Activated CD4-positive, alpha-beta memory T cell treated with anti-CD3 and anti-CD28 coated beads, Interleukin-2, amount 10 ng/mL, durations not matched to agents 7 days and 5 days (primary cell): ENCODE measurements around the gene GDF15. TPM values are rescaled to one million over a fixed set of nuclear protein-coding genes. Genes with fewer than 3 reads are reported as not detected.
A peak's percentile ranks its signal among the peaks of the same experiment; 100 is the strongest.
"Not testable (repeated sequence)": the region's sequence is repeated elsewhere in the genome, so short reads cannot be mapped to it uniquely, and the experiment has no call there.

Experiments
- CTCF ChIA-PET: fragments of 350-600 bp; sonication (Branson Sonifier 250); formaldehyde crosslinking; loops from one replicate; lab custom pipeline; 2021; ENCODE audit warnings: antibody characterized with exemption, inconsistent platforms; lab: Charles Lee
- POLR2A ChIA-PET: fragments of 350-600 bp; sonication (Branson Sonifier 250); formaldehyde crosslinking; loops from one replicate; lab custom pipeline; 2021; ENCODE audit warnings: antibody characterized with exemption; lab: Charles Lee
- DNase-seq: peaks from one replicate; pipeline ENCODE4 v3.0.0-alpha.2; 2020
- H3K27ac Mint-ChIP-seq: one replicate; pipeline ENCODE4 v1.8.0; 2021; ENCODE audit warnings: mild to moderate bottlenecking, mixed read lengths
- H3K27me3 Mint-ChIP-seq: one replicate; pipeline ENCODE4 v1.8.0; 2021; ENCODE audit warnings: mixed read lengths
- H3K36me3 Mint-ChIP-seq: one replicate; pipeline ENCODE4 v1.8.0; 2021; ENCODE audit warnings: low read depth, mixed read lengths
- H3K4me1 Mint-ChIP-seq: one replicate; pipeline ENCODE4 v1.8.0; 2021; ENCODE audit warnings: mixed read lengths
- H3K4me3 Mint-ChIP-seq: one replicate; pipeline ENCODE4 v1.8.0; 2021; ENCODE audit warnings: mild to moderate bottlenecking, mixed read lengths
- H3K9me3 Mint-ChIP-seq: one replicate; pipeline ENCODE4 v1.8.0; 2021; ENCODE audit warnings: mixed read lengths
- total RNA-seq, 2 experiments: library from RNA; stranded (reverse); gene quantifications; one replicate each; pipeline ENCODE4 v1.2.3, GENCODE V29; 2021

GDF15 gene
- total RNA-seq, 2 experiments from 2014 or later, result not detected

- POLR2A ChIA-PET, H3K27me3 Mint-ChIP-seq, H3K4me1 Mint-ChIP-seq, H3K9me3 Mint-ChIP-seq, H3K27ac Mint-ChIP-seq, H3K4me3 Mint-ChIP-seq, DNase-seq: not testable (repeated sequence)
- peaks cover 14% of the 10 kb centered on the region for H3K36me3 Mint-ChIP-seq
- CTCF ChIA-PET, result interaction anchor here (1.2 kb wide), 1 partner anchor 69 kb away, joined by 3 read pairs; no protein-coding TSS in a partner anchor
Measured at GRCh38 chr19:18348818-18349339, 37.1 kb upstream of the GDF15 start.

GRCh38 chr19:18349524-18350128, 36.3 kb upstream of the GDF15 start:
- no peaks in the 10 kb centered on the region for H3K9me3 Mint-ChIP-seq
- H3K27ac Mint-ChIP-seq, result no peak overlapping the region
- peaks cover 5% of the 10 kb centered on the region for H3K4me1 Mint-ChIP-seq
- CTCF ChIA-PET, result interaction anchor here (0.9 kb wide), 1 partner anchor 61 kb away, joined by 3 read pairs; no protein-coding TSS in a partner anchor
- peaks cover 11% of the 10 kb centered on the region for H3K36me3 Mint-ChIP-seq
- no peak overlapping the region for H3K4me3 Mint-ChIP-seq
- no peaks in the 10 kb centered on the region for H3K27me3 Mint-ChIP-seq
- DNase-seq, result peak; percentile 33
- POLR2A ChIA-PET, result interaction anchor here (1.1 kb wide), 1 partner anchor 11 kb away, joined by 3 read pairs; no protein-coding TSS in a partner anchor

DNA sequence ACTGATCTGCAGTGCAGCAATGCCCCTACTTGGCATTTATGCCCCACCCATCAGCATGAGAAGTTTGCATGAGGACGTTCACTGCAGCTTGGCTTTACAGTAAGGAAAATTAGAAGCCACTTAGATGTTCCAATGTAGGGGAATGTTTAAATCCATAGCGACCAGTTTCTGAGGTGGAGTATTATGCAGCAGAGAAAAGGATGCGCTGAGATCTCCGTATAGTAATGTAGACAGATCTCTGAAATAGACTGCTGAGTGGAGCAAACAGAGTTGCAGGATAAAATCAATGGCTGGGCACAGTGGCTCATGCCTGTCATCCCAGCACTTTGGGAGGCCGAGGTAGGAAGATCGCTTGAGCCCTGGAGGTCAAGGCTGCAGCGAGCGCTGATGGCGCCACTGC, 35.5 kb upstream of the GDF15 start:
- Mint-ChIP-seq H3K27me3 (no peaks in the 10 kb centered on the region), H3K4me1 (peaks cover 5% of the 10 kb centered on the region), H3K27ac (no peak overlapping the region), H3K4me3 (no peak overlapping the region), H3K9me3 (no peaks in the 10 kb centered on the region), H3K36me3 (peaks cover 9% of the 10 kb centered on the region)
- ChIA-PET CTCF (interaction anchor here (0.9 to 1.7 kb wide), 2 partner anchors 38 to 60 kb away, joined by 3 to 4 read pairs; no protein-coding TSS in a partner anchor), POLR2A (no interaction called here)
- DNase-seq, result no peak

- DNase-seq, result no peak
- no peak overlapping the region for H3K4me3 Mint-ChIP-seq
- no peaks in the 10 kb centered on the region for H3K4me1 Mint-ChIP-seq
- no peaks in the 10 kb centered on the region for H3K9me3 Mint-ChIP-seq
- CTCF ChIA-PET, result interaction anchor here (1.7 kb wide), 1 partner anchor 37 kb away, joined by 4 read pairs; no protein-coding TSS in a partner anchor
- POLR2A ChIA-PET, result no interaction called here
- no peak overlapping the region for H3K27ac Mint-ChIP-seq
- peaks cover 13% of the 10 kb centered on the region for H3K36me3 Mint-ChIP-seq
- no peaks in the 10 kb centered on the region for H3K27me3 Mint-ChIP-seq
Measured at GRCh38 chr19:18351544-18351943, 34.4 kb upstream of the GDF15 start.

DNA sequence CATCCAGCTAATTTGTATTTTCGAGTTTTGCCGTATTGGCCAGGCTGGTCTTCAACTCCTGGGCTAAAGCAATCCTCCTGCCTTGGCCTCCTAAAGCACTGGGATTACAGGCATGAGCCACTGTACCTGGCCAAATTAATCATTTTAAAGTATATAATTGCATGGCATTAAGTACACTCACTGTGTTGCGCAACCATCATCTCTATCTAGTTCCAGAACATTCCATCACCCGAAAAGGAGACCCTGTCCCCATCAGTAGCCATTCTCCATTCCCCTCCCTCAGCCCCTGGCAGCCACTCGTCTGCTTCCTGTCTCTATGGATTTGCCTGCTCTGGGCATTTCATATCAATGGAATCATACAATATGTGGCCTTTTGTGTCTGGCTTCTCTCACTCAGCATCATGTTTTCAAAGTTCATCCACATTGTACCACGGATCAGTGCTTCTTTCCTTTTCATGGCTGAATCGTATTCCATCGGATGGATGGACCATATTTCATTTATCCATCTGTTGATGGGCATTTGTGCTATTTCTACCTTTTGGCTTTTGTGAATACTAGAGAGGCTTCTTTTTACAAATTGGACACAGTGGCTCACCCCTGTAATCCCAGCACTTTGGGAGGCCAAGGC, 32.5 kb upstream of the GDF15 start:
- DNase-seq, result no peak
- Mint-ChIP-seq H3K27me3 (no peaks in the 10 kb centered on the region), H3K9me3 (no peaks in the 10 kb centered on the region), H3K27ac (no peak overlapping the region), H3K4me3 (no peak overlapping the region), H3K36me3 (peaks cover 24% of the 10 kb centered on the region), H3K4me1 (no peaks in the 10 kb centered on the region)
- ChIA-PET CTCF (no interaction called here), POLR2A (no interaction called here)

- POLR2A ChIA-PET, H3K27ac Mint-ChIP-seq, H3K27me3 Mint-ChIP-seq, H3K4me3 Mint-ChIP-seq, H3K9me3 Mint-ChIP-seq, H3K4me1 Mint-ChIP-seq, DNase-seq: not testable (repeated sequence)
- H3K36me3 Mint-ChIP-seq, result peaks cover 32% of the 10 kb centered on the region
- CTCF ChIA-PET, result interaction anchor here (1.0 kb wide), 1 partner anchor 76 kb away, joined by 3 read pairs; no protein-coding TSS in a partner anchor
Measured at GRCh38 chr19:18354743-18355142, 31.2 kb upstream of the GDF15 start.

- peaks cover 41% of the 10 kb centered on the region for H3K36me3 Mint-ChIP-seq
- ChIA-PET CTCF (interaction anchor here (1.5 kb wide), 1 partner anchor 31 kb away, joined by 4 read pairs; no protein-coding TSS in a partner anchor), POLR2A (interaction anchor here (1.2 kb wide), 1 partner anchor 18 kb away, joined by 3 read pairs; no protein-coding TSS in a partner anchor)
- H3K9me3 Mint-ChIP-seq, result no peaks in the 10 kb centered on the region
- H3K27ac Mint-ChIP-seq, result no peak overlapping the region
- DNase-seq, result no peak
- H3K27me3 Mint-ChIP-seq, result no peaks in the 10 kb centered on the region
- no peaks in the 10 kb centered on the region for H3K4me1 Mint-ChIP-seq
- no peak overlapping the region for H3K4me3 Mint-ChIP-seq
Measured at GRCh38 chr19:18357041-18357440, 28.9 kb upstream of the GDF15 start.

GRCh38 chr19:18361646-18362045, 24.3 kb upstream of the GDF15 start:
- DNase-seq, result no peak
- Mint-ChIP-seq H3K4me3 (no peak overlapping the region), H3K36me3 (peaks cover 45% of the 10 kb centered on the region), H3K27ac (no peak overlapping the region), H3K9me3 (no peaks in the 10 kb centered on the region), H3K27me3 (no peaks in the 10 kb centered on the region), H3K4me1 (peaks cover 16% of the 10 kb centered on the region)
- ChIA-PET POLR2A (no interaction called here), CTCF (interaction anchor here (1.1 kb wide), 1 partner anchor 90 kb away, joined by 3 read pairs; no protein-coding TSS in a partner anchor)

DNA sequence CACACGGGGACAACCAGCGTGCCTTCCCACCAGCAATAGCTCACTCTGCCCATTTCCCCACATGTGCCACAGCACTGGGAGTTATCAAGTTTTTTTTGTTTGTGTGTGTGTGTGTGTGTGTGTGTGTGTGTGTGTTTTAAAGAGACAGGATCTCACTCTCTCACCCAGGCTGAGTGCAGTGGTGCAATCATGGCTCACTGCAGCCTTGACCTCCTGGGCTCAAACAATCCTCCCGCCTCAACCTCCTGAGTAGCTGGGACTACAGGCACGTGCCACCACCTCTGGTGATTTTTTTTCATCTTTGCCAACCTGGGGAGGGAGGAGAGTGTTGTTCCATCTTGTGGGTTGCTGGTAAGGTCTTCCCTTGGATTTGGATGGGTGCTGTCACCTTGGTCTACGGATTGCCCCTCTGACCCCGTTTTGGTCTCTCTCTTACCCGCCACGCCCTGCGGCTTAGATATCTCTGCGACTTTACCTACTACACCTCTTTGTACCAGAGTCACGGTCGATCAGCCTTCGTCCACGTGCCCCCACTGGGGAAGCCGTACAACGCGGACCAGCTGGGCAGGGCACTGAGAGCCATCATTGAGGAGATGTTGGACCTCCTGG, 22.9 kb upstream of the GDF15 start:
- no peak overlapping the region for H3K4me3 Mint-ChIP-seq
- no peaks in the 10 kb centered on the region for H3K9me3 Mint-ChIP-seq
- DNase-seq, result no peak
- H3K27ac Mint-ChIP-seq, result no peak overlapping the region
- peaks cover 16% of the 10 kb centered on the region for H3K4me1 Mint-ChIP-seq
- CTCF ChIA-PET, result interaction anchor here (0.8 to 1.1 kb wide), 2 partner anchors 25 to 250 kb away, joined by 3 to 8 read pairs; no protein-coding TSS in a partner anchor
- POLR2A ChIA-PET, result no interaction called here
- H3K36me3 Mint-ChIP-seq, result peaks cover 41% of the 10 kb centered on the region
- no peaks in the 10 kb centered on the region for H3K27me3 Mint-ChIP-seq

- no peak overlapping the region for H3K4me3 Mint-ChIP-seq
- H3K27me3 Mint-ChIP-seq, result no peaks in the 10 kb centered on the region
- ChIA-PET POLR2A (no interaction called here), CTCF (interaction anchor here (1.1 kb wide), 1 partner anchor 25 kb away, joined by 8 read pairs; no protein-coding TSS in a partner anchor)
- H3K9me3 Mint-ChIP-seq, result no peaks in the 10 kb centered on the region
- DNase-seq, result no peak
- H3K4me1 Mint-ChIP-seq, result peaks cover 16% of the 10 kb centered on the region
- peaks cover 34% of the 10 kb centered on the region for H3K36me3 Mint-ChIP-seq
- H3K27ac Mint-ChIP-seq, result no peak overlapping the region
Measured at GRCh38 chr19:18363787-18364186, 22.2 kb upstream of the GDF15 start.

GRCh38 chr19:18364277-18364825, 21.6 kb upstream of the GDF15 start:
- POLR2A ChIA-PET, H3K27ac Mint-ChIP-seq, H3K4me3 Mint-ChIP-seq: not testable (repeated sequence)

DNA sequence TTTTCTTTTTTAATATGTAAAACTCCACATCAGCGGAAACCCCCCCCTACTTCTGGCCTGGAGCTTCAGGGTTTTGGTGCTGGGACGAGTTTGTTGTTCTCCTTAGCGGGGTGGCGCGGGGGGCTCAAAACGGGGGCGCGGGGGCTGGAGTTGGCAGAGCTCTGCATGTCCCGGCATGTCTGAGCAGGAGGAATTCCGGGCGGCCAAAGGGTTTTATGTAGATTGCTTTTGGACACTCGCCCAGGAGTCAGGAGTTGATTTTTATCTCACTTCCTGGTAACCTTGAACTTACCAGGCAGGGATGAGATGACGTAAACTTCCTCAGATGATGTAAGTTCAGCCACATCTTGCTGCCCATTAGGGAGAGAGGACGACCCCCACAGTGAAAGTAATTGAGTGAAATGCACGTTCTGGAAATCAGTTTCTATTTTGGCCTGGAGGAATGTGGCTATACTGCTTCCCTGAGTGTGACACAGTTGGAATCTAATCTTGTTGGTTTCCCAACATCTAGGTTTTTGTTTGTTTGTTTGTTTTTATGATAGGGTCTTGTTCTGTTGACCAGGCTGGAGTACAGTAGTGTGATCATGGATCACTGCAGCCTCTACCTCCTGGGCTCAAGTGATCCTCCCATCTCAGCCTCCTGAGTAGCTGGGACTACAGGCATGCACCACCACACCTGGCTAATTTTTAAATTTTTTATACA, 21.0 kb upstream of the GDF15 start:
- Mint-ChIP-seq H3K4me1 (peaks cover 16% of the 10 kb centered on the region), H3K36me3 (peaks cover 27% of the 10 kb centered on the region), H3K9me3 (no peaks in the 10 kb centered on the region), H3K4me3 (no peak overlapping the region), H3K27ac (no peak overlapping the region), H3K27me3 (no peaks in the 10 kb centered on the region)
- CTCF ChIA-PET, result interaction anchor here (0.6 to 1.0 kb wide), 2 partner anchors 85 to 802 kb away, joined by 3 read pairs; no protein-coding TSS in a partner anchor
- DNase-seq, result no peak
- POLR2A ChIA-PET, result interaction anchor here (1.0 kb wide), 1 partner anchor 16 kb away, joined by 6 read pairs; no protein-coding TSS in a partner anchor

More at GRCh38 chr19:18364277-18364825, 21.6 kb upstream of the GDF15 start:
- H3K36me3 Mint-ChIP-seq, result peaks cover 31% of the 10 kb centered on the region
- peaks cover 16% of the 10 kb centered on the region for H3K4me1 Mint-ChIP-seq
- H3K27me3 Mint-ChIP-seq, H3K9me3 Mint-ChIP-seq, DNase-seq: not testable (repeated sequence)
- CTCF ChIA-PET, result interaction anchor here (0.6 kb wide), 1 partner anchor 802 kb away, joined by 3 read pairs; no protein-coding TSS in a partner anchor
